Measurements from ENCODE around the gene DENND6B.

GRCh38 chr22:50264946-50265669 is 61.7 kb downstream of the DENND6B start:
- no peak for TF ChIP-seq CTCF (conservative IDR thresholded peaks at IDR 0.05)
- TF ChIP-seq ZFX (IDR thresholded peaks at IDR 0.05): no peak

Measured in C4-2B (cell line).